Colonic mucosa (tissue), 4 donors: ENCODE measurements around the gene POLR1G. TPM values are rescaled to one million over a fixed set of nuclear protein-coding genes. Genes with fewer than 3 reads are reported as not detected.

Experiments used
- DNase-seq: peaks from one replicate; pipeline ENCODE4 v3.0.0-alpha.2; 2020
- H3K27ac ChIP-seq: fragments of 200-600 bp; one replicate; pipeline ENCODE4 v1.8.0; 2021
- H3K27me3 ChIP-seq: fragments of 200-600 bp; one replicate; pipeline ENCODE4 v1.8.0; 2021
- H3K36me3 ChIP-seq: fragments of 200-600 bp; one replicate; pipeline ENCODE4 v1.8.0; 2021
- H3K4me1 ChIP-seq: fragments of 200-600 bp; one replicate; pipeline ENCODE4 v1.8.0; 2021; ENCODE audit warnings: mild to moderate bottlenecking
- H3K4me3 ChIP-seq: fragments of 200-600 bp; one replicate; pipeline ENCODE4 v1.8.0; 2021
- H3K9ac ChIP-seq, 2 donors: one replicate each; pipeline ENCODE4 v1.7.0; 2013; ENCODE audit warnings: control low read depth in 2 of 2, low read depth in 2 of 2, low read length in 2 of 2
- H3K9me3 ChIP-seq: fragments of 200-600 bp; one replicate; pipeline ENCODE4 v1.8.0; 2021
- intact Hi-C: fragments of 100-400 bp; cut with DNase I; formaldehyde crosslinking; loops from one replicate; pipeline ENCODE4 v1.14.1; 2022
- total RNA-seq, 2 donors: library from RNA; stranded (reverse); fragmentation: NEBNext Ultra II Directional in 1 of 2; extraction: Animal tissue kit (Norgen Biotek cat#: 25700) in 1 of 2; gene quantifications; one replicate each; pipeline ENCODE4 v1.2.1, GENCODE V29; 2021
- TF ChIP-seq, protein P1 (sequence below): fragments of 200-600 bp; IDR thresholded peaks from one replicate; pipeline ENCODE4 v1.8.0; 2022; ENCODE audit warnings: antibody characterized with exemption, mild to moderate bottlenecking
- donor health status: healthy.
- donor health status: DM: no; HTN: no; CAD: no.
- donor health status: DM: no; HTN: no; CAD: no.

Gene POLR1G
- total RNA-seq, 2 donors from 2014 or later: 2.0 to 8.5 TPM

DNA sequence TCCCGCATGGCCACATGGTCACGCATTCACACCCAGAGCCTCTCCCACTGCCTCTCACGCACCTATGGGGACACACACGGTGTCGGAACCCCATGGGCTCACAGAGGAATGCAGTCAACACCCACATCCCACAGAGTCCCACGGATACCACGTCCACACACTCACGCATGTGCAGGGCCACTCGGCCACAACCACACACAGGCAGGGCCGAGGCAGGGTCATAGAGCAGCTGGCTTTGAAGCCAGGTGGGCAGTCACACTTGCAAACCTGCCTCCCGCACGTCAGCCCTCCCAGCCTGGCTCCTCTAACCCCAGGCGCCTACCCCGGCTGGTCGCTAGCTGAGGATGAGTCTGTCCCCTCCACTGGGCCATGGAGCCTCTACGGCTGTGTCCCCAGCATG is 44.2 kb upstream of the POLR1G start:
- Histone ChIP-seq H3K27ac (no peak overlapping the region), H3K4me3 (no peak overlapping the region), H3K9me3 (no peaks in the 10 kb centered on the region), H3K27me3 (no peaks in the 10 kb centered on the region), H3K36me3 (no peaks in the 10 kb centered on the region), H3K4me1 (no peaks in the 10 kb centered on the region), H3K9ac (no peak overlapping the region)
- TF ChIP-seq, protein P1, sequence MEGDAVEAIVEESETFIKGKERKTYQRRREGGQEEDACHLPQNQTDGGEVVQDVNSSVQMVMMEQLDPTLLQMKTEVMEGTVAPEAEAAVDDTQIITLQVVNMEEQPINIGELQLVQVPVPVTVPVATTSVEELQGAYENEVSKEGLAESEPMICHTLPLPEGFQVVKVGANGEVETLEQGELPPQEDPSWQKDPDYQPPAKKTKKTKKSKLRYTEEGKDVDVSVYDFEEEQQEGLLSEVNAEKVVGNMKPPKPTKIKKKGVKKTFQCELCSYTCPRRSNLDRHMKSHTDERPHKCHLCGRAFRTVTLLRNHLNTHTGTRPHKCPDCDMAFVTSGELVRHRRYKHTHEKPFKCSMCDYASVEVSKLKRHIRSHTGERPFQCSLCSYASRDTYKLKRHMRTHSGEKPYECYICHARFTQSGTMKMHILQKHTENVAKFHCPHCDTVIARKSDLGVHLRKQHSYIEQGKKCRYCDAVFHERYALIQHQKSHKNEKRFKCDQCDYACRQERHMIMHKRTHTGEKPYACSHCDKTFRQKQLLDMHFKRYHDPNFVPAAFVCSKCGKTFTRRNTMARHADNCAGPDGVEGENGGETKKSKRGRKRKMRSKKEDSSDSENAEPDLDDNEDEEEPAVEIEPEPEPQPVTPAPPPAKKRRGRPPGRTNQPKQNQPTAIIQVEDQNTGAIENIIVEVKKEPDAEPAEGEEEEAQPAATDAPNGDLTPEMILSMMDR: no peak
- DNase-seq: no peak
- intact Hi-C loops: no loop called here

DNA sequence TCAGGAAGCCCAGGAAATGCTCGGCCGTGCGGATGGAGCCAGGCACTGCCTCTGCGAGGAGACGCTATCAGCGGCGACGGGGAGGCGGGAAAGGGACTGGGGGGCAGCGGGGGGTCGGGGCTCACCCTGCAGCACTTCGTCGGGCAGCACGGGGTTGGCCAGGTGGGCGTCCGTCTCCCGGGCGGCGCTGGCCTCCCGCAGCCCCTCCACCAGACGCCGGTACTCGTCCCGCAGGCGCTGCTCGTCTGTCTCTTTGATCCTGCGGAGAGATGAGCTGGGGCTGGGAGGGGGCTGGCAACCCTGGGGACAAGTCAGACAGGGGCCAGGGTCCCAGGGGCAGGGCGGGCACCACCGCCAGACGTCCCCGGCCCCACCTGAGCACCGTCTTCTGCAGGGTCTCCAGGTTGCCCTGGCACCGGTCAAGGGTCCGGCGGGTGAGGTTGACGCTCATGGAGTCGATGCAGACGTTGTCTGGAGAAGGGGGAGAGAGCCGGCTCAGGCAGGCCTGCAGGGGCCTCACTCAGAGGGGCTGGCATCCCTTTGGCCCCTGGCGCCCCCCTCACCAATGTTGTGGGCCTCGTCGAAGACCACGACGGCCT is 42.5 kb upstream of the POLR1G start:
- Histone ChIP-seq H3K27me3 (no peaks in the 10 kb centered on the region), H3K4me1 (no peaks in the 10 kb centered on the region), H3K4me3 (no peak overlapping the region), H3K9ac (no peak overlapping the region), H3K36me3 (no peaks in the 10 kb centered on the region), H3K9me3 (no peaks in the 10 kb centered on the region), H3K27ac (no peak overlapping the region)
- TF ChIP-seq, protein P1: no peak
- intact Hi-C loops: no loop called here
- DNase-seq: no peak

DNA sequence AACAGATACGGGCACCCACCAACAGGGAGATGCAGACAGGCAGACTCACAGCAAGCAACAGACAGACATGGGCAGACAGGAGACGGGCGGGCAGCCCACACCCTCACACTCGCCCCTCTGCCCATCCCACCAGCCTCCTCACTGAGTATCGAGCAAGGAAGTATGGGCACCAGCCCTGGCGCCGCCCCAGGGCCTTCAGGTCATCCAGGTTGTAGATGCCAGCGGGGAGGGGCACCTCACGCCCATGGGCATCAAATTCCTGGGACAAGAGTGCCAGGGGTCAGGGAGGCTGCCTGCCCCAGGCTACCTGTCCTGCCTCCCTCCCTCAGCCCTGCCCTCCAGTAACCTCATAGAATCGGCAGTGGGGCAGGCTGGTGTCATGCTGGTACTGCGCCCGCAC is 41.7 kb upstream of the POLR1G start:
- no peak for DNase-seq
- intact Hi-C loops: no loop called here
- no peaks in the 10 kb centered on the region for H3K27me3 ChIP-seq
- H3K4me1 ChIP-seq: no peaks in the 10 kb centered on the region
- no peak overlapping the region for H3K9ac ChIP-seq
- H3K9me3 ChIP-seq: no peaks in the 10 kb centered on the region
- H3K36me3 ChIP-seq: no peaks in the 10 kb centered on the region
- no peak overlapping the region for H3K4me3 ChIP-seq
- TF ChIP-seq, protein P1: no peak
- no peak overlapping the region for H3K27ac ChIP-seq

DNA sequence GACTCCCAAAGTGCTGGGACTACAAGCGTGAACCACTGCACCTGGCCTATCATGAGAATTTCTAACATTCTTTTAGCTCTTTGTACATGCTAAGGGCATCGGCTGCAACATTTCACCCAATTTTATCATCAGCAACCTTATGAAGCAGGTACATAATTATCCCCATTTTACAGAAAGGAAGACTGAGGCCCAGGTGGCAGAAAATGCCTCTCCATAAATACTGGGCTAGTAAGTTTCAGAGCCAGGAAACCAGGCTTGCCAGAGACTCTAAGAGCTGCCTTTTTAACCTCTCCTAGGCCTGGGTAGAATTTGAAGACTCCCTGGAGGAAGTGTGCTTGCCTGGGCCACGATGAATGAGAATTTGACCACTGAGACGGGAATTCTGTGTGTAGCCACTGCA is 38.3 kb upstream of the POLR1G start:
- intact Hi-C loops: no loop called here
- TF ChIP-seq, protein P1: no peak
- H3K36me3 ChIP-seq: no peaks in the 10 kb centered on the region

DNA sequence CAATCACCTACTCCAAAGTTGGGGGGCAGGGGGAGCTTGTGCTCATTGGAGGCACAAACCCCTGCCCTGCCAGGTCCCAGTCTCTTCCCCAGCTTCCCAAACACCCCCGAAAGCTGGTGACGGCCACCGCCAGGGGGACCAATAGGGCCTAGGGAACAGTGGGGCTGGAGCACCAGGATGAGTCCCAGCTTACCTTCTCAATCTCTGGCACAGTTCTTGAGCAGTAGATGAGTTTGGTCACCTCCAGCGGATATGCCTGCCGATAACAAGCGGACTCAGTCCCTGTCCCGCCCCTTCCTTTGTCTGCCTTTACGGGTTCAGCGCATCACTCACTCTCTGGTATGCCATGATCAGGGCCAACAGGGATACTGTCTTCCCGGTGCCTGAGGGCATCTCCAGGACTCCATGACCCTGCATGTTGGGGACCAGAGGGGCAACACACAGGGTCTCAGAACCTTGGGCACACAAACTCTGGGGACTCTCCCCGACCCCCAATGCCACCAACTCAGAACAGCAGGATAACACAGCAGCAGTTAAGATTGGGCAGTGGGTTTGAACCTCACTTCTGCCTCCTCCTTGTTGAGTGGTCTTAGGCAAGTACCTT is 37.6 kb upstream of the POLR1G start:
- Histone ChIP-seq H3K27me3 (no peaks in the 10 kb centered on the region), H3K4me1 (no peaks in the 10 kb centered on the region), H3K36me3 (no peaks in the 10 kb centered on the region), H3K9me3 (no peaks in the 10 kb centered on the region), H3K27ac (no peak overlapping the region), H3K9ac (no peak overlapping the region), H3K4me3 (no peak overlapping the region)
- DNase-seq: no peak
- intact Hi-C loops: no loop called here
- TF ChIP-seq, protein P1: no peak

More for the DNA sequence above, 38.3 kb upstream of the POLR1G start:
- Histone ChIP-seq H3K27ac (no peak overlapping the region), H3K4me3 (no peak overlapping the region), H3K4me1 (no peaks in the 10 kb centered on the region), H3K9ac (no peak overlapping the region), H3K27me3 (no peaks in the 10 kb centered on the region), H3K9me3 (no peaks in the 10 kb centered on the region)
- no peak for DNase-seq
